Stimulated activated naive CD4-positive, alpha-beta T cell treated with Interleukin-2 at 50 U/mL for 16 hours (primary cell): ENCODE results near the gene SLC6A6.
A peak's percentile ranks its signal among the peaks of the same experiment; 100 is the strongest.
"Not testable (repeated sequence)": the region's sequence is repeated elsewhere in the genome, so short reads cannot be mapped to it uniquely, and the experiment has no call there.

Experiments used
- DNase-seq: peaks from one replicate; lab custom pipeline; 2025; lab: John Stamatoyannopoulos, UW

The SLC6A6 gene

DNA sequence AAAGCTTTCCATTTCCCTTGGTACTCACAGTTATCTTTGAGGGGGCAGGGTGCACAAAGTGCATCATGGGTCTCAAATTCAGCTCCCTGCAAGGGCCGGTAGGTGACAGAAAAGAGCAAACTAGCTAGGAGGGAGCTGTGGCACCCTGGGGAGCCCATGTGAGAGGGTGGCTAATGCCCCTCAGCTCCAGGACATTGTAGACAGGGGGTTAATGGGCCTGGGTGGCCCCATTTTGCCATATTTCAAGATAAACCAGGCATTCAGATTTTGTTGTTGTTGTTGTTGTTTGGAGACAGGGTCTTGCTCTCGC lies 3.7 kb upstream of the SLC6A6 start:
- no peak for DNase-seq

DNA sequence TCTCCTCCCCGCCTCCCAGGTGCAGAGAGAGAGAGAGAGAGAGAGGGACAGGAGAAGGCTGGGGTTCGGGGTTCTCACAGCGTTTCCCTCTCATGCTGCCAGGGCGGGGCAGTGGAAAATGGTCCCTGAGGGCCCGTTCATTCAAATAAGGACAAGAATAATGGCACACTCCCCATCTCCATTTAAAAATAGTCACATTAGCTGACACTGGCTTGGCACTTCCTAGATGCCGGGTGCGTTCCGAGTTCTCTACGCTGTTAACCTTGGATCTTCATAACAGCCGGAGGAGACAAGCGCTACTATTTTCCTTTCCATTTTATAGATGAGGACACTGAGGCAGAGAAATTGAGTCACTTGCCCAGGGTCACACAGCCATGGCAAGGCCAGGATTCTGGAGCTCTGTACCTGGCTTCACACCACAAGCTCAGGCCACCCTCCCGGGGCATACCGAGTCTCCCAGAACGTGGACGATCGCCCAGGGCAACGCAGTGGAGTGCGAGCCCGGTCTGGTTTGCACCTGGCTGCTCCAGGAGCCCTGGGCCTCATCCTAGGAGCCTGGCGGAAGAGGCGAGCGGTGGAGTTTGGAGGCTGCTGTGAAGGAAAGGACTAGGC lies 608 bp upstream of the SLC6A6 start:
- no peak for DNase-seq

DNA sequence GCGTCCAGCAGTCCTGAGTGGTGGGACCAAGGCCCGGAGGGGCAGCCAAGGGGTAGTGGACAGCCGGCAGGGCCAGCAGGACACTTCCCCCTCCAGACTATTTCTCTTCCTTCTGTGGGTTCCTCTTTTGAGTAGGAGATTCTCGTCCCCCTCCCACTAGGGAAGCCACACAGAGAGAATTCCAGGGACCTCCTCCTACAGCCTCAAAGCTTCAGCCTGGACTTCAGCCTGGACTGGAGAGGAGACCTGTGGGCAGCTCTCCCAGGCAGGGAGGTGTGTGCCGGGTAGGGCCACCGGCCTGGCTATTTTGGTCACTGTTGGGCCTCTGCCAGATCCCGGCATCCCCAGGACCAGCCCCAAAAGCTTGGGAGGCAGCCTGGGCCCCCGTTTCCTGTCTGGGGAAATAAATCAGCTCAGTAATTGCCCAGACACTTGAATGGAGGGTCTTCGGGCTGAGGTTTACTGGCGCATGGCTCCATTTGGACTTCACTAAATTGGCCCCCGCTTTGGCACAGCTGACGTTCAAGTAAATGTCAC lies 1.3 kb downstream of the SLC6A6 start:
- no peak for DNase-seq

DNA sequence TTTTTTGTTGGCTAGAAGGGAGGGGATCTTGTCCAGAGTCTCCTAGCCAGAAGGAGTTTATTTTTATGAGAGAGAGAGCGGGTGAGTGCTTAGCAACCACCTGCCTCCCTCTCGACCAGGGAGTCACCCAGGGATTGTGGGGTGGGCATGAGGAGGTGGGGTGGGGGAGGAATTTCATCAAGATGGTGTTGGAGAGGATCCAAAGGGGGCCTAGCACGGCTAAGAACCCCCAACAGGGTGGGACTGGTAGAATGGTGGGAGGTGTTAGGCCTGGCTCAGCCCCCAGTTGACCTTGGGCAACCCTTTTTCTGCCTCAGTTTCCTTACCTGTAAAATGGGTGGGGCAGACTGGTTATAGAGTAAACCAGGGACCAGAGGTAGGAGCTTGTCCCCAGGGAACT lies 1.8 kb downstream of the SLC6A6 start:
- DNase-seq, result no peak

DNA sequence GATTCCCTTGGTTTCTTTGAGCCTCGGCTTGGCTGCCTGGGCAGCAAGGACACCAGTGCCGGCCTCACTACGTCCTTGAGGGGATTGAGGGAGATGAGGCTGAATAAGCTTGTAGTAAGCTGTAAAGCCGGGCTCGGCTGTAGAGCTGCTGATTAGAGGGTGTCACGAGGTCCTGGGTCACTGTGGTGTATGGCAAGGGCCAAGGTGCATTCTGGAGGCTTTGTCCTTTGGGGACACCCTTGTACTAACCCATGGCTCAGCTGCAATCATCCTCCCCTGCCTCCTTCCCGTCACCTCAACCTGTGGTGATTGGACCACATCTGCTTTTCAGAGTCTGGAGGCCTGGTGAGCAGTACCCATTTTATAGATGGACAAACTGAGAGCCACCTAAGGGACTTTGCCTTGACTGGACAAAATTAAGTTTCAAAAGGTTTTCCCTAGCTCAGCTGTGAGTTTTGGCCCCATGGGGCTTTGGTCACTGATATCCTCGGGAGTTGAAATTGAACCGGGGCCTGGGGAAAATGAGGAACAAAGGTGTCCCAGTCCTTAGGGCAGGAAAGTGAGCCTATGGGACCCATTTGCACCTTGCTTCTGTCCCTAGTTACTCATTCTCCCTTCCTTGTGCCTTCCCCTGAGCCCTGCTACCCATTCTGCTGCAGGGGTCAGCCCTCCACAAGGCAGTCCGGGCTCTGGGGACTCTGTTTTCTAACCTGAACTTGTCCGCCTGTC lies 2.4 kb downstream of the SLC6A6 start:
- no peak for DNase-seq

DNA sequence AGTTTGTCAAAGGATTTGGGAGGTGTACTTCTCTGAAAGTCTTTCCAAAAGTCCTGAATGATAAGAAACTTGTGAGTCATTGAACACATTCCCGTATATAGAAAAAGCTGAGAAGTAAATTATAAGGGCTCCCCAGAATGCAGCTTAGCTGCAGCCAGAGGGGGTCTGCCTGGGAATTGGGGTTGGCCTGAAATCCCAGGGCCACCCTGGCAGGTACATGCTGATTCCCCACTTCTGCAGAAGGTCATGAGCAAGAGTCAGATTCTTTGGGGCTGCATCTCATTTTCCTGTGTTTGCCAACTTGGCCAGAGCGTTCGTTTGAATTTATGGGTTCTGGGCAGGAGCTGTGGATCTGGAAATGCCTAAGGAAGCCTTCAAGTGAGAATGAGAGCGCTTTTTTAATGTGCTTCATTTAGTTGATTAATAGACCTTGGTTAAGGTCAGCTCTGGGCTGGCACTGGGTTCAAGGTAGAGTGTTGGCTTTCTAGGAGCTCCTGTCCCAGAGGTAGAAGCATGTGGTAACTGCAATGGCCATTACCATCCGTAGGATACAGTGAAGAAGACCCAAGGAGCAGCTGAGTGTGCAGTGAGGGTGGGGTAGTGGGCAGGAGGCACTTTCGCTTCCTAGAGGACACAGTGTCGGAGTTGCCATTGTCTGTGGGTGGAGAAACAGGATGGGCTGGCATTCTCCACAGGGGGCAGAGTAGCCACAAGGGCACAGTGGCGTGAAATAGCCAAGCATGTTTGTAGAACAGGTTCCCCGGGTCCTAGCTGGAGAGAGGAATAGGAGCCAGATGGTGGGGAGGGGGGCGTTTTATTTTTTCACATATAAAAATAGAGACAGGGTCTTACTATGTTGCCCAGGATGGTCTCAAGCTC lies 3.2 kb downstream of the SLC6A6 start:
- DNase-seq, result no peak

DNA sequence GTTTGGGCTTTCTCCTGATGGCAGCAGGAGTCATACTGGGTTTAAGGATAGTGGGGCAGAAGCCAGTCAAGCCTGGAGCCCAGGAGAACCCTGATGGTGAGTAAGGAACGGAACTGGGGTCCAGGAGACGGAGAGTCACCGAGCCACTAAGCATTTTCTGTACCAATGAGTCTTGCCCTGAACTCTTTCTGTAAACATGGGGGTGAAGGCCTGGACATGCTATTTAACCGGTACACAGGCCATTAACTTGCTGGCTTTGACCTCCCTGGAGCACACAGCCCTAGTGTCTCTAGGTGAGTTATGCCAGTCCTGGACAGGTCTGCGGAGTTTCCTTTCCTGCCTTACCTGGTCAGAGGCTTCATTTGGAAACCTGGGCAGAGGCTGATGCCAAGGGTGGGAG lies 3.9 kb downstream of the SLC6A6 start:
- no peak for DNase-seq

DNA sequence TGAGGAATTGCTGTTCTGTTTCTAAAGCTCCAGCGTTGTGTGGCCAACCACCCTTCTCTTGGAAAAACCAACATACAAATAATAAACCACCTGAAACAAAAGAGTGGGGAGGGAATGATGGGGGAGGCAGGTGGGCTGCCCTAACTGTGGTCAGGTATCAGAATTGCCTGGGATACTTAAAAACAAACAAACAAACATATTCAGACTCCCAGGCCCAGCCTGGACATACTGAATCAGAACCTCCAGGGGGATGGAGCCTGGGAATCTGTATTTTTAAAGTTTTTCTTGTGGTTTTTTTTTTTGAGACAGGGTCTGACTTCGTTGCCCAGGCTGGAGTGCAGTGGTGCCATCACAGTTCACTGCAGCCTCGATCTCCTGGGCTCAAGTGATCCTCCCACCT lies 4.4 kb downstream of the SLC6A6 start:
- no peak for DNase-seq

DNA sequence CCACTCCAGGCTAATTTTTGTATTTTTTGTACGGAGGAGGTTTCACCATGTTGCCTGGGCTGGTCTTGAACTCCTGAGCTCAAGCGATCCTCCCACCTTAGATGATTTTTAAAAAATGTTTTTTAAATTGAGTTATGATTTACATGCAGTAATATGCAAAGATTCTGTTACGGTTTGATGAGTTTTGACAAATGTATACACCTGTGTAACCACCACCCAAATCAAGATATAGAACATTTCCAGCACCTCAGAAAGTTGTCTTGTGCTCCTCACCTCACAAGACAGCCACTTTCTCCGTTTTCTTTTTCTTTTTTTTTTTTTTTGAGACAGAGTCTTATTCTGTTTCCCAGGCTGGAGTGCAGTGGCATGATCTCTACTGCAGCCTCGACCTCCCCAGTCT lies 4.8 kb downstream of the SLC6A6 start:
- DNase-seq, result no peak

DNA sequence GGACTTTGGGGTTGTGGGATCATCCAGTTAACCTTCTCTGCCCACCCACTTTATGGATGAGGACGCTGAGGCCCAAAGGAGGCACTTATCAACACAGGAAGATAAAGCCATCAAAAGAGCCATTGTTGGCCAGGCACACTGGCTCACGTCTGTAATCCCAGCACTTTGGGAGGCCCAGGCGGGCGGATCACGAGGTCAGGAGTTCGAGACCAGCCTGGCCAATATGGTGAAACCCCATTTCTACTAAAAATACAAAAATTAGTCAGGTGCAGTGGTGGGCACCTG lies 7.3 kb downstream of the SLC6A6 start:
- DNase-seq, result not testable (repeated sequence)

DNA sequence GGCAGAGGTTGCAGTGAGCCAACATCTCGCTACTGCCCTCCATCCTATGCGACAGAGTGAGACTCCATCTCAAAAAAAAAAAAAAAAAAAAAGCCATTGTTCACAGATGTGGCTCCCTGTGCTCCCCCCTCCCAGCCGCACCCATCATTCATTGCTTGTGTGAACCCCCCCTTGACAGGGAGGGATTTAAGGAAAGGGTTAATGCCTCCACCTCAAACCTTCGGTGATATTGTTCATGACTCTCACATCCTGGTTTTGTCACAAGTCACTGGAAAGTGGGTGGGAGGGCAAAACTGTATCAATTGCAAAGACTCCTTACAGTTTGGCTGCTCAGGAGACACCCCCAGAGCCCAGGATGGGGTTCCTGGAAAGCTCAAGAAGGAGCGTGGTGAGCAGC lies 7.7 kb downstream of the SLC6A6 start:
- DNase-seq, result no peak

DNA sequence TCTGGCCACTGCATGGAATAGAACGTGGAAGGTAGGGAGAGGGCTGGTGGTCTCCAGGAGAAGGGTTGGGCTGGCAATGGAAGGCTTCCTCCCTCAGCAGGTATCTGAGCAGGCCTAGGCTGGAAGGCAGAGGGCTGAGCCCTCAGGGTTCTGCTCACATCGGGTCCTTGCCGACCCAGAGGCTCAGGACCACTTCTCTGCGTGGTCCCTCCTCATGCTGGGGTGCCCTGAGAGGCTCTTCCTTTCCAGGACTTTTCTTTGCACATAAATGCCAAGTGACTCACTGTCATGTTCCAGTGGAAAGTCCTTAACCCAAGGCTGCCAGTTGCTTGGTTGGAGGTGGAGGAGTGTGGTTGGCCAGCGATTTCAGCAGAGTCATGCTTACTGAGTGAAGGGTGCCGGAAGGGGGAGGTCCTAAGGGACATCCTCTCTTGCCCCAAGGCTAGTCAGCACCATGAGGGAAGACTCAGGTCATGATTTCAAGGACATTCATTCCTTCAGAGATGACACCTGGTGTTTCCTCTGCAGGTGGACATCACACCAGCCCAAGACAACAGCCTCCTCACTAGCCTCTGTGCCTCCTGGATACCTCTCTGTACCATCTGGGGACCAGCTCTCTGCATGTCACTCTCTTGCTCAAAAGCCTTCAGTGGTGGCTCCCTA lies 8.2 kb downstream of the SLC6A6 start:
- peak; percentile 16 for DNase-seq

DNA sequence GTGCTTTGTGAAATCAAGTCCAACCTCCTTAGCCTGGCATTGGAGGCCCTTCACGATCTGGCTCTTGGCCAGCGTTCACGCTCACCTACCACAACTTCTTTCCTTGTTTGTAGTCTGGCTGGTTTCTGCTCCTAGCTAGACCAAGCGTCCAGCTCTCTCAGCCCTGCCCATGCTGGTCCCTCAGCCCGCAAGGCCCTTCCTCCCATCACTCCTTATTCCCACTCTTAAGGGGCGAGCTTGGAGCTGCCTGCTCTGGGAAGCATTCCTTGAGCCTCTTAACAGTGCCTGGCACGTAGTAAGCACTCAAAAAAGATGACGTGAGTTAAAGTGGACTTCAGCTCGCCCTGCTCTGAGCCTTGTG lies 8.7 kb downstream of the SLC6A6 start:
- no peak for DNase-seq

DNA sequence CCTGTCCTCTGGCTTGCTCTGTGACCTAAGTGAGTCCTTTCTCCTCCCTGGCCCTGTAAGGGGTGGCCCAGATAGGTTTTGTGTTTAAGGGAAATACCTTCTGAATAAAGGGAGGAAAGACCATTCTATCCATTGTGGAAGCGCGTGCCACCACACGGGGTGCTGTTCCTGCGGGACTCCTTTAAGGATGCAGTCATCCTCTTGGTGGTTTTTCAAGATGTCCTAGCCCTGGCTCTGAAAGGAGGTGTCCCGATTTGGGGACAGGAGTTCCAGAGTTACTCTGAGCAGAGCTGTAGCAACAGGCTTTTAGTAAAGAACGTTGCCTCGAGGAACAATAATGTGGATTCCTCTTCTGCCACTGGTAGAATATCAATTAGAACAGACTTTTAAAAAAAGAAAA lies 9.6 kb downstream of the SLC6A6 start:
- no peak for DNase-seq

DNA sequence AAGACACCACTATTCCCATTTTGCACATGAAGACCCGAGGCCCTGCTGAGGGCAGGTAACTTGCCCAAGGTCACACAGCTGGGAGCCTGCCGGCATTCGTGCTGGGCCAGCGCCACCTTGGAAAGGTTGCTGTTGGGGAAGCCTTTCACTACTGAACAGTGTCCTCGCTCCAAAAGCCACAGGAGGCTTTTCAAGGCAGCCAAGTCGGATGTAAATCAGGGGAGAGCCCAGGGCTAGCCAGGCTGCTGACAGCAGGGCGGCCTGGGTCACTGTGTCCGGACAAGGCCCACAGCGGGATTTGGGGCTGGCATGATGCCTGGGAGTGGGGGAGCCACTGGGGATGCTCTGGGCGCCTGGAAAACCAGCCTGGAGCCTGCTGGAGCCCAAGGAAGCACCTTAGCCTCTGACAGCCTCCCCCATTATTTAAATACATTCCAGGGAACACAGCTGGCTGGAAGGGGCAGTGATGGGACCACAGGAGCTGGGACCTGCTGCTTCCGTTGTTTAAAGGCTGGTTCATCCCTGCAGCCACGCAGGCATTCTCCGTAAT lies 10.5 kb downstream of the SLC6A6 start:
- DNase-seq, result no peak

DNA sequence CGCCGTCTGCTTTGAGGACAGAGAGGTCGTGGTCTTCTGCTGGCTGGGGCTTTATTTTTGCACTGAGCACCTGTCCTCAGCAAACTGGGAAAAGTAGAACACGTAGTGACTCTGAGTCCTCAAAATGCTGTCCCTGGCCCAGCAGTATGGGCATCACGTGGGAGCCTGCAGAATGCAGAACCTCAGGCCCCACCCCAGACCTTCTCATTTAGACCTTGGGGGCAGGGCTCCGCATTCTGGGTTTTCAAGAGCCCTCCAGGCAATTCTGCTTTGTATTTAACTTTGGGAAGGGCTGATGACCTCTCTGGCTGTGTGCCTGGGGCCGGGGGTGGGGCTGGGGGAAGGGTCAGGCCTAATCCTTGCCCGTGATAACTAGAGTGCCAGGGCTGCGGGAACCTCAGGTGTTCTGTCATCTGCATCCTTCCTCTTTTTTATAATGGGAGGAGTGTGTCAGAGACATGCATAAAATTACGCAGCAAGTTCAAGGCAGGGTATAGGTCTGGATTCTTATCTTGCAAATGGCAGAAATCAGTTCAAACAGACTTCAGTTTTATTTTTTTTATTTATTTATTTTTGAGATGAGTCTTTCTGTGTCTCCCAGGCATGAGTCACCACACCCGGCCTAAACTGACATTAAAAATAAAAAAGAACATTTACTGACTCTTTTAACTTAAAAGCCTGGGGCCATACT lies 11.1 kb downstream of the SLC6A6 start:
- DNase-seq, result no peak

DNA sequence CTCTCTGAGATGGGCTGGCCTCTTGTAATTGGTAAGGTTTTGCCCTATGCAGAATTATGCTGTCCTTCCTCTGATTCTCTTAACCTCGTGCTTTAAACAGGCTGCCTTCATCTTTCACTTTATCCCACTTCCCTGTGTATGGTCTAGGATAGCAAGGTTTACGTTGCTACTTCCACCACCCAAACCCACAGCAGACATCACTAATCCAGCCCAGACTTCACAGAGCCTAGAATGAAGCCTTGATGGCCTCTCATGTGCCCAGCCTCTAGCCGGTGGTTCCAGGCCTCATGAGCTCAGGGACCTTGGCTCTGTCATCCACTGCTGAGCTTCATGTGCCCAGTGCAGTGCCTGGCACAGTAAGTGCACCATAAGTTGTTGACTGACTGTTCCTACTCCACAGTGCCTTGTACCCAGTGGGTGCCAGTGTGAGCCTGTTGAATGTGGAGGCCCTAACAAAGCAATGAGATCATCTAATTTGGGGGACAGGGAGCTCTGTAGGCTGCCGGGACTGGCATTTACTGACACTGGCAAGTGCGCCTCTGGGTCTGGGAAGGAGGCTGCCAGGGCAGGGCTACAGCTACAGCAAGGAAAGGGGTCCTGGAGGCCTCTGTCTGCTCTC lies 12.5 kb downstream of the SLC6A6 start:
- no peak for DNase-seq

DNA sequence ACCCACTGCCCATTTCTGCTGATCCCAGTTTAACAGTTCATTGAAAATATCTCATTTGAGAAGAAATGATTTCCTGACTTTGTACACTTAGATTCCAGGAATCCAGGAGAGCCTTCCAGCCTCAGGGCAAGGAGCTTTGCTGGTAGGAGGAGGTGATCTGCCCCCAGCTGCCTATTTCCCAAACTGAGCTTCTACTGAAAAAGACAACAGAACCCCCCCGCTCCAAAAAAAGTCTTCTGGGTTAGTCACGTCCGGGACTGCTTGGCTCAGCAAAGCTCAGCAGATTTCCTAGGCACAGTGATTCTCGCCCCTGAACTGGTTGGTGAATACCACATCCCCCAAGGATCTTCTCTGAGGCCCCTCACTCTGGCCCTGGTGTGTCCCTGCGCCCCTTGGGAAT lies 13.1 kb downstream of the SLC6A6 start:
- DNase-seq, result no peak

DNA sequence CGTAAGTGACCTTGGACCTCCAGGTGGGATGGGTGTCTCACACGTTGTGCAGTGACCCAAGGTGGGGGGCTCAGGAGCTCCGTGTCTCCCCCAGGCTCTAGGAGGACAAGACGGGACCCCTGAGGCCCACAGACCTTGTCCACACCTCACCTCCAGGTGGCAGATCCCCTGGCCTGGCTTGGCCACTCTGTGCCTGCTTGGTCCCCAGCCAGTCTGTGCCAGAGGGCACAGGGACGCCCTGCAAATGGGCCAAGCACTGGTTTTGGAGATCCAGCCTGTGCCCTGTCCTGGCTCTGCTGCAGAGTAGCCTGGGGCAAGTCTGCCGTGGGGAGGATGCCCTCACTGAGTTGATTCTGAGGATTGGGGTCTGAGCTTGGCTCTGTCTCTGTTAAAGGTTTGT lies 14.0 kb downstream of the SLC6A6 start:
- DNase-seq, result no peak

DNA sequence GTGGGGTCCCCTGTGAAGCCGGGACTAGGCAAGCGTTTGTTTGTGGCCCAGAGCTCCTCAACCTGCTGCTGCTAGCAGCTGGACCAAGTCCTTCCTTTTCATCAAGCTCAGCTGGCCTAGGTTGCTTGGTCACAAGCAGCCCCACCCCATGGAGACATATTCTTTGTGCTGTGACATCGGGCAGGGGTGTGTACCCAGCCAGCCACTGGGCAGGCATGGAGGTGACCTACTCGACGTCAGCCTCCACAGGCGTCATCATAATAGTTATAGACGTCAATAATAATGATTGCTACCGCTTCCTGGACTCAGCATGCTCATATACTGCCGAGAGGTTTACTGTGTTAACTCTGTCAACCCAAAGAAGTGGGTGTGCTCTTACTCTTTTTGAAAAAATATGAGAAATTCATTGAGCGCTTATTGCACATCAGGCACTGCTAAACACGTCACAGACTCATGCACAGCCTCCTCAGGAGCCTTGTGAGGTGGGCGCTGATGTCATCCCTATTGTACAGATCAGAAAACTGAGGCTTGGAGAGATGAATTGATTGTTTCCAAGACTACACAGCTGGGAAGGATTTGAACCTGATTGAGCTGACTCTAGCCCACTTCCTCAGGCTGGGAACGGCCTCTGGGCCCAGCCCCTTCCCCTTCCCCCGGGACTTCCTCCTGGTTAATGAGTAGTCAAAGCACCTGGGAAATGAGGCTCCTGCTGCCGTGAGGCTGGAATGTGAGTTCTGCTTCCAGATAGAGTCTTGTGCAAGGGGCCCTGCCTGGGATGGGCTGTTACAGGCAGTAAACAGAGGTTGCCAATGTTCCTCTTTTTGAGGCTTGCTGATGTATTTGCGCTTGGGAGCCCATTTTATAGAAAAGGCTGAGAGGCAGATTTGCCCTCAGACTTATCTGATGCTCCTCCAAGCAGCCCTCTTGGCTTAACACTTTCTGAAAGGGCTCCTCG lies 16.2 kb downstream of the SLC6A6 start:
- no peak for DNase-seq
